ENCODE results near the gene DBNDD2.

The DBNDD2 gene

GRCh38 chr20:45452772-45453691 lies 44.9 kb downstream of the DBNDD2 start:
- no peak for DNase-seq

- DNase-seq, result no peak
These were observed 48.5 kb downstream of the DBNDD2 start for GRCh38 chr20:45456632-45457031.

- DNase-seq, result no peak
These were observed 51.5 kb downstream of the DBNDD2 start for GRCh38 chr20:45459606-45460005.
